HG02763 (cell line): ENCODE measurements around the gene BLVRB.
"Not testable (repeated sequence)": the region's sequence is repeated elsewhere in the genome, so short reads cannot be mapped to it uniquely, and the experiment has no call there.

ENCODE experiments used
- ATAC-seq: cut with Tn5 transposase; IDR thresholded peaks from one replicate; pipeline ENCODE4 v1.9.1; 2021; ENCODE audit warnings: mild to moderate bottlenecking, moderate library complexity; ENCODE audit not compliant: unreplicated experiment

The BLVRB gene

GRCh38 chr19:40489882-40490230 is 24.3 kb upstream of the BLVRB start:
- no peak for ATAC-seq

GRCh38 chr19:40486017-40486416 is 20.5 kb upstream of the BLVRB start:
- ATAC-seq: no peak

GRCh38 chr19:40475878-40476644 is 10.5 kb upstream of the BLVRB start:
- ATAC-seq: not testable (repeated sequence)

GRCh38 chr19:40474737-40475136 is 9.2 kb upstream of the BLVRB start:
- no peak for ATAC-seq

- no peak for ATAC-seq
Measured at GRCh38 chr19:40472516-40472915, 7.0 kb upstream of the BLVRB start.

GRCh38 chr19:40471111-40471510 is 5.6 kb upstream of the BLVRB start:
- no peak for ATAC-seq

- ATAC-seq: no peak
Measured at GRCh38 chr19:40469011-40469410, 3.5 kb upstream of the BLVRB start.

- ATAC-seq: no peak
Measured at GRCh38 chr19:40466985-40467734, 1.6 kb upstream of the BLVRB start, which contains the start of gene SPTBN4. Gene SPTBN4 (plus strand): TSS chr19:40467001. CDS start chr19:40472622, 5,621 bp downstream.

GRCh38 chr19:40466219-40466984 is 857 bp upstream of the BLVRB start:
- ATAC-seq: peak; percentile 1

GRCh38 chr19:40465025-40465556 is 454 bp downstream of the BLVRB start:
- ATAC-seq: no peak

- ATAC-seq: no peak
Measured at GRCh38 chr19:40464059-40465024, 1.2 kb downstream of the BLVRB start.

- ATAC-seq: not testable (repeated sequence)
Measured at GRCh38 chr19:40463587-40464037, 1.9 kb downstream of the BLVRB start.

- no peak for ATAC-seq
Measured at GRCh38 chr19:40461669-40462221, 3.8 kb downstream of the BLVRB start.

- ATAC-seq: no peak
Measured at GRCh38 chr19:40460185-40460584, 5.4 kb downstream of the BLVRB start.

- no peak for ATAC-seq
Measured at GRCh38 chr19:40458597-40458974, 7.0 kb downstream of the BLVRB start.

- no peak for ATAC-seq
Measured at GRCh38 chr19:40457953-40458596, 7.5 kb downstream of the BLVRB start.

GRCh38 chr19:40457048-40457447 is 8.5 kb downstream of the BLVRB start:
- no peak for ATAC-seq

- not testable (repeated sequence) for ATAC-seq
Measured at GRCh38 chr19:40453943-40454342, 11.6 kb downstream of the BLVRB start.

GRCh38 chr19:40453151-40453735 is 12.3 kb downstream of the BLVRB start:
- ATAC-seq: no peak
